Central memory CD4-positive, alpha-beta T cell (primary cell): ENCODE results near the gene MAGI1.
"Not testable (repeated sequence)": the region's sequence is repeated elsewhere in the genome, so short reads cannot be mapped to it uniquely, and the experiment has no call there.

Experiments
- DNase-seq: peaks from one replicate; pipeline ENCODE4 v3.0.0; 2022

Gene MAGI1

DNA sequence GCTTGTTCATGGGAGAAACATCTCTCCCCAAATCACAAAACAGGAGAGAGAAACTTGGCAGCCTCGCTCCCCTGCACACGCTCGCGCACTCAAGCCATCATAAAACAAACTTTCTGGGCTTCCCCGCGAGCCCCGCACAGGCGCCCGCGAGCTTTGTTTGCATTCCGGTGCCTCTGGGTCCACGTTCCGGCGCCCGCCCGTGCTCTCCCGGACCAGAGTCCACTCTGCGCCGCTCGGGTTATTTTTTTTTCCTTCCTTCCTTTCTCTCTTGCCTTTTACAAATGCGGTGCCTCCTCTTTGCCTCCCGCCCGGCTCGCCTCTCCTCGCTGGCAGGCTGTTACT, 363 bp downstream of the MAGI1 start:
- no peak for DNase-seq

DNA sequence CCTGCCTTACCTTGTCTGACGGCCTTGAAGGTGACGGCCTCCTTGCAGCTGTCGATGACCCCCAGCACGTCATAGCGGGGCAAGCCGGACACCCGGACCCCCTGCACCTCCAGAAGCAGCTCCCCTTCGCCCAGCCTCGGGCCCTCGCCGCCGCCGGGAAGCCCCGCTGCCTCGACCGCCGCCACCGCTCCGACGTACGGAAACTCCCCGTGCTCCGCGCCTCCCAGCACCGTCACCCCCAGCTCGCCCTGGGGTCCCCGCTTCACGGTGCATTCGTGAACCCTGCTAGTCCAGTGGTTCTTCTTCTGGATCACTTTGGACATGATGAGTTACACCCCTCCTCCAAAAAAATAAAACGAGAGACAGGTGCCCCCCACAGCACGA, 740 bp downstream of the MAGI1 start:
- DNase-seq: no peak

DNA sequence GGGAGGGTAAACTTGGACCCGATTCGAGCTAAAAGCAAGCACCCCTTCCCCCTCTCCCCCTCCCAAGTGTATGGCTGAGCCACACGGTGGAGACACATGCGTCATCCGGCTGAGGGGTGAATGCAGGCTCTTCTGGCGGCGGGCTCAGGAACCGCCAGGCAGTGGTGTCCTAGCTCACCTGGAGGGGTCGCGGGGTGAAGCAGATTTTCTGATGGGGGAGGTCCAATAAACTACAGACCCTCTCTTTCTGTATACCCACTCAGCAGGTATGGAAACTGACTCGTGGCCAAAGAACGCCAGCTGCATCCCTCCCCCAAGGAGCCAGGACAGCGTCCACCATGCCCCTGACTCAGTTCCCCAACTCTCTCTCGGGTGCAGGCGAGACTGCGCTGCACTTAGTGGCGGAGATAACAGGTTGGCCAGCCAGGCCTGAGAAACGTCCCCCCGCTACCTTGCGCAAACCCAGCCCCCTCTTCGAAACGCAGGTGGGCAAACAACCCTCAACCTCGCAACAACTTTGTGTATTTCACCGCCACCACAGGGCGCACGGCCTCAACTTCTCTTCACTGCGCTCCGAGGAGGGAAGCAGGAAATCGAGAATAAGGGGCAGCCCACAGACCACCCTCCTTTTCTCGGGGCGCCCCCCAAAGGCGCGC, 1.3 kb downstream of the MAGI1 start:
- DNase-seq: no peak

DNA sequence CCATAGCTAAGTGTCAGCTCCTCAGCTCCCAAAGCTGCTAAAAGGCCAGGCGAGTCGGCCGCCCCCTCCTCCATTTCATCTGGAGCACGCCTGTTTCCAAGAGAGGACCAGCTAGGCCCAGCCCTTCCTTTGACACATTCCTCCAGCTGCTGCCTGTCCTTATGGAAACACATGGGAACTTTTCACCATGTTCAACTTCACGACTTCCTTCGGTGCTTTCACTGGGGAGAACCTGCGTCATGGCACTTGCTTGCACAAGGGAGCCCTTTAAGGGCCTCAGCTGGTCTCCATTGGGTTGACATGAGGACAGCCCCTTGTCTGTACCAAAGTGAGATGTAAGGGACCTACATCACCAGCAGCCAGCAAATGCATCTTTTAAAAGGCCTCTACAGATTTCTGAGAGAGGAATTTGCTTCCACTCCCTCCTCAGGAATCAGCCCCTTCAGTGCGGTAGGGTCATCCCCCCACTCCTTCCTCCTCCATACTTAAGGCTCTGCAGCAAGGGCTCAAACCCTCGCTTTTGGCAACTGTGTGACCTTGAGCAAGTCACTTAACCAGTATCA, 2.1 kb downstream of the MAGI1 start:
- no peak for DNase-seq

DNA sequence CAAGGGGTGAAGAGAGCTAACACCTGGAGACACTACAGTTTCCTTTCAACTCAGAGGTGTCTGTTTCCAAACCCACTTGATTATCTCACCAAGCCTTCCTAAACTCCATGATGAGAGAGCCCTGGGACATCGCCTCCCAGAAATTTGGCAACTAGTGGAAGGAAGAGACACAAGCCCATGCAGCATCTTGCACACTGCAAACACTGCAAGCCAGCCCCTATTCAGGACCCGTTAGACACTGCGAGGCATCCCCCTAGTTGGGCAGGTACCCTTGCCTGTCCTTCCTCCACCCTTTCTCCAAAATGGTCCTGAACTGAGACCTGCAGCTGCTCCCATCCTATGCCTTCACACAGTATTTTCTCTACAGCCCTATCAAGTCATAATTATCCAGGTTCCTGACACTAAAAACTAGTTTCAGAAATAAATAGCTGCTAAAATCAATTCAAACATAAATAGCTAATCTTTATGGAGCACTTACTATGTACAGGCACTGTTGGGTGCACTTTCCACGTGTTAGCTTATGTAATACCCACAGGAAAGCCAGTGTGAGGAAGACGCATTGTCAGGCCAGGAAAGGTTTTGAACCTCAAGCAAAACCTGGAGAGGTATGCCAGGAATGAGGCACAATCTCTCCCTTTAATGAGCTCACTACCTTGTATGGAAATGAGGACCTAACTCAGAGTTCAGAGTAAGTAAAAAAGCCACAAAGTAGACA, 2.8 kb downstream of the MAGI1 start:
- DNase-seq: no peak

DNA sequence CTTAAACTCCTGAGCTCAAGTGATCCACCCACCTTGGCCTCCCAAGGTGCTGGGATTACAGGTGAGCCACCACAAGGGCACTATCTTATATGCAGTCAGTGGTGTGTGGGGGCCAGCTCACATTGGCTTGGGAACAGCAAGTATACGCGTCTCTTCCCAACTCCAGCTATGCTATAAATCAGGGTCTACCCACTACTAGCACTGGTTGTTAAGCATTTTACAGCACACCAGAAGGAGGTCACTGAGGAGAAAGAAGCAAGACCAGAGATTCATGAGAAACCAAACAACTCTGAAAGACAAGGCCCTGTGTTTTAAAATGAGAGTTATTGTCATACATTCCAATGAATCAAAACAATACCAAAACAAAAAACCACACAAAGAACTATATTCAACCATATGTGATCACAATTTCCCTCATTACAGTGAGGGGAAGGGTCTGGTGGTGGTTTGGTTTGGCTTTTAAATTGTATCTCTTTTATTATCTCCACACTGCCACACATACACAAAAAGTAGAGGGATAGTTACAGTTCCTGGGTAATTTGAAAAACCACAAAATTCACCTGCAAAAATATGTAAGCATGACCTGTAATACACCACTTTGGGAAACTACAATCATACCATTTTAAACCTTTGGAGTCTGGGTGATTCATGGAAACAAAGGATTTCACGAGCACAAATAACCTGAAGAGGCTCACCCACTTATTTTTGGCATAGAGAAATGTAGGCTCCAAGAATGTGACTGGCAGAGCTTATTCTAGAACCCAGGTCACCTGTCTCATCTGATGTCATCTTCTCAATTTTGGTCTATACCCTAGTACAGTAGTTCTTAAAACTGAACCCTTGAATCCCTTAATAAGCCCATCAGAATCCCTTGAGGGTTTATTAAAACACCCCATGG, 5.2 kb downstream of the MAGI1 start:
- no peak for DNase-seq

DNA sequence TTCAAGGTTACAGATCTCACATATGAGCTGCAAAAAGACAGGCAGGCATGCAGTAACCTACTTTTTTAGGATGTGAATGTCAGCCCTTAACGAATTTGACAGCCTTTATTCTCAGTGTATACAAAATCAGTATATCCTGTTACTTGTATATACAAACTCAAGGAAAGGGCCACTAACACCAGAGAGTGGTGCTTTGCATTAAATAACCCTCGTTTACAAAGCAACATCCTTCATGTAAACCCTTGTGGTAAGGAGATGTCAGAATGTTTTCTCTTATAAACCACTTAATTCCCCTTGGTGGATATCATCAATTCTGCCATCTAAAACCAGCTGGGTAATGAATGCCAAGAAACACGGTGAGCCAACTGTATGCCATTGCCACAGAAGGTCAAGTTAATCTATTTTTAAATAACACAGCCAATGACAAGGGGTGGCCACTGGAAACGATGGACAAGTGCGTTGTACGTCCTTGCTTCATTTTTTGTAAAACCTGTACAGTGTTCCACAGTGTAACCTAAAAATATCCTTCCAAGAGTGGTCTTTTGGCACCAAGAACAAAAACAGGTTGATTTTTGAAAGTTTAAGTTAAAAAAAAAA, 7.5 kb downstream of the MAGI1 start:
- no peak for DNase-seq

DNA sequence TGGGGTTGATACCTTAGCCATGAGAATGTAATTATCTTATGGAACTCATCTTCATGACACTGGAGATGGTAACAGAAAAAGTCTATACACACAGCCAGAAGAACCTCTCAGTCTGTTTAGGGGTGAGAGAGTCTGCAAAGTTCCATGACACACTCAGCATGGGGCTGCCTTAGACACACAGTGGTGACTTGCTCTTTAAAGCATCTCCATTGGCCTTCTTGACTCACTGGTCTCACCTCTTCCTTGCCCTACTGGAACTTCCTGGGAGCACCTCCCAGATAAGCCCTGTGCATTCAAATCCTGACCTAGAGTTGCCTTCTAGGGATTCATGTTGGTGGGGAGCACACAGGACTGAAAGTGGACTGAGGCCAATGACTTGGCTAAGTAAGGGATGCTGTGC, 9.3 kb downstream of the MAGI1 start:
- DNase-seq: no peak

DNA sequence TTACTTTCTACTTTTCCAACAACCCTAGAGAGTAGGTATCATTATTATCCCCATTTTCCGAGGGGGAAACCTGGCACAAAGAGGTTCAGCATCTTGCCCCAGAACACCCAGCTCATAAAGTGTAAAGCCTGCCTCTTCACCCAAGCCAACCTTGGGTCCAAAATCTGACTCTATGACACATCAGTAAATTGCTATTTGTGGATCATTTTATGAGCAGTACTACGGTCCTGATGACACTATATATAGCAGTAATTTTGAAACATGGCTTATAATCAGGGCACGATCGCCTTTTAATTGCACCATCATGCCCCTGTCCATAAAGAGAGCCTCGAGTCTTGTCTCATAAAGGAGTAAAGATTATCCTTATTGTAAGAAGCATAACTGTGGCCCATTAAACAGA, 9.7 kb downstream of the MAGI1 start:
- DNase-seq: no peak

DNA sequence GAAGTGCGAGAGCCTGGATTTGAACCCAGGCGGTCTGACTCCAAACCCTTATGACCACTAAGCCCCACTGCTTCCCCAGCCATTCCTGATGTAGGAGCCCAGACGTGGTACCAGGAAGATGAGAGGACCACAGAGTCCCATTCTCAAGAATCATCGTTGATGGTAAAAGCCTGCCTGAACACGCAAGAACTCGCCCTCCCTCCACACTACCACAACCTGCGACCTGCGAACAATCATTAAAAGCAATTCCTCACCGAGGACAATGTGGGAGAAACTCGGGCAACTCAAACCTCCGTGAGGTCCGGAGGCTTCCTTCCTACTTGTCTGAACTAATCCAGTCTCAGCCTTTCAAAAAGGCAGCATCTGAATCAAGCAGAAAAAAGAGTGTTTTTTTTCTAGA, 10.3 kb downstream of the MAGI1 start:
- no peak for DNase-seq

DNA sequence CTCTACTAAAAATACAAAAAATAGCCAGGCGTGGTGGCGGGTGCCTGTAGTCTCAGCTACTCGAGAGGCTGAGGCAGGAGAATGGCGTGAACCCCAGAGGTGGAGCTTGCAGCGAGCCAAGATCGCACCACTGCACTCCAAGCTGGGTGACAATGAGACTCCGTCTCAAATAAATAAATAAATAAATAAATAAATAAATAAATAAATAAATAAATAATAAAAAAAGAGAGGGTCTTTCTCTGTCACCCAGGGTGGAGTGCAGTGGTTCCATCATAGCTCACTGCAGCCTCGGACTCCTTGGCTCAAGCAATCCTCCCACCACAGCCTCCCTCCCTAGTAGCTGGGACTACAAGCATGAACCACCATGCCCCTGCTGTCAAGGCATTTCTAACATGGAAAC, 11.6 kb downstream of the MAGI1 start:
- not testable (repeated sequence) for DNase-seq

DNA sequence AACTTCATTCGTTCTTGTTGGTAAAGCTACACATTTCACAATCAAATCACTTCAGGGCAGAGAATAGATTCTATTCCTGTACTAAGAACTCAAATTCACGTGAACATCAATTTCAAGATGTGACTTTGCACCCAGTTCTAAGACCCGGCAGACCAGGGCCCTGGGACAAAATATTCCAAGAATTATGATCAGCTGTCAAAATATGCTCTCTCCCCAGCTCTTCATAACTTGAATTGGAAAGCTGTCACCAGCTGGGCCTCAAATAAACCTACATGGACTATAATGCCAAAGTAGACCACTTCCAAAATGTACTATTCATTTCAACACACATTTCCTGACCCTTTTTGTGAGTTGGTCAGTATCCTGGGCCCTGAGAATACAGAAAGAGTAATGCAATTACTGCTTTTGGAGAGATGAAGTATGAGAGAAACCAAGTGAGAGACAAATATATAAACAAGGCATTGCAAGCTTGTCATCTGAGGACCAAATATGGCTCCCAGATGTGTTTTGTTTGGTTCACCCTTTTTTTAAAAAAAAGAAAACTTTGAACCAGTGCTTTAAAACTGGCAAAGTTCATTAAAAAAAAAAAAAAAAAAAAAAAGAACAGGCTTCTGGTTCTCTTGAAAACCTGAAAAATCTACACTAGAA, 14.9 kb downstream of the MAGI1 start:
- no peak for DNase-seq

DNA sequence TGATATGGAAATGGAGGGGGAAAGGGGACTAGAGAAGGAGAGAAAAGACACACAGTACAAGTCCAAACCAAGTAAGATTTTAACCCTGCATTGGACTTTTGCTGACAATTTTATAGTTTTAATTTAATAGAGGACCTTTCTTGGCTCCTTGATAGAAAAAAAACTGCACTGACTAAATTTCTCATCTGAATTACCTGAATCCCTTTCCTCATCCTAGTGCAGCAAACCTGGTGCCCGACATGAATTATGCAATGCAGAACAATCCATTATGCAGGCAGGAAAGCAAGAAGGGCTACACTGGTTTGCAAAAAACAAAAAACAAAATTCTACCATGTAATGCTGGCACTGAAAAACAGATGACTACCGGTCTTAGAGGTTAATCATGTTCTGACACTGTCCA, 15.5 kb downstream of the MAGI1 start:
- DNase-seq: no peak

DNA sequence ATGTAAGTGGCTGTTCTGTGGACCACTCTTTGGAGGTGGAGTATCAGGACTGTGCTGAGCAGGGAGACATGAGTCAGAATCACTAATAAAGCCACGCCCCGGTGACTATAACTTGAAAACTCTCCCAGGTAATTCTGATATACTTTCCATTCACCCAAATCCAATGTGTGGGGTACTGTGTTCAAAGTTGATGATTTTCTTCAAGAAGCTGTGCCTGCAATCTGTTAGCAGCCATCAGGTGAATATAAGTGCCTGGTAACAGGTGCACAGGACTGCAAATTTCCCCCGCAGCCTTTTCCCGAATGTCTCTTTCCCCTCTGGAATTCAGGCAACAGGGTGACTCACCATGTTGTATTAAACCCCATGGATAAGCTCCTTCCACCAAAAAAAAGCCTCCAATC, 17.0 kb downstream of the MAGI1 start:
- DNase-seq: no peak

DNA sequence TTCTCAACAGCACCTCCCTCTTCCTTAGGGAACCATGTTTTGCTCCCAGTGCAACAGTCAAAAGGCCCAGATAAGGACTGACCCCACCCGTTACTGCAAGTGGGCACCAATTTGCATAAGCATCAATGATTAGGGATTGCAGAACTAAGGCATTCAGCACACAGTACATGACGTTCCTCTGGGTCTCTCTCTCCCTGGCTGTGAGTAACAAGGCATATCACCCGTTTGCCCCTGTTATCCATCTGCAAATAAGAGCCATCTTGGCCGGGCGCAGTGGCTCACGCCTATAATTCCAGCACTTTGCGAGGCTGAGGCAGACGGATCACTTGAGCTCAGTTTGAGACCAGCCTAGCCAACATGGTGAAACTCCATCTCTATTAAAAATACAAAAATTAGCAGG, 18.8 kb downstream of the MAGI1 start:
- DNase-seq: no peak

DNA sequence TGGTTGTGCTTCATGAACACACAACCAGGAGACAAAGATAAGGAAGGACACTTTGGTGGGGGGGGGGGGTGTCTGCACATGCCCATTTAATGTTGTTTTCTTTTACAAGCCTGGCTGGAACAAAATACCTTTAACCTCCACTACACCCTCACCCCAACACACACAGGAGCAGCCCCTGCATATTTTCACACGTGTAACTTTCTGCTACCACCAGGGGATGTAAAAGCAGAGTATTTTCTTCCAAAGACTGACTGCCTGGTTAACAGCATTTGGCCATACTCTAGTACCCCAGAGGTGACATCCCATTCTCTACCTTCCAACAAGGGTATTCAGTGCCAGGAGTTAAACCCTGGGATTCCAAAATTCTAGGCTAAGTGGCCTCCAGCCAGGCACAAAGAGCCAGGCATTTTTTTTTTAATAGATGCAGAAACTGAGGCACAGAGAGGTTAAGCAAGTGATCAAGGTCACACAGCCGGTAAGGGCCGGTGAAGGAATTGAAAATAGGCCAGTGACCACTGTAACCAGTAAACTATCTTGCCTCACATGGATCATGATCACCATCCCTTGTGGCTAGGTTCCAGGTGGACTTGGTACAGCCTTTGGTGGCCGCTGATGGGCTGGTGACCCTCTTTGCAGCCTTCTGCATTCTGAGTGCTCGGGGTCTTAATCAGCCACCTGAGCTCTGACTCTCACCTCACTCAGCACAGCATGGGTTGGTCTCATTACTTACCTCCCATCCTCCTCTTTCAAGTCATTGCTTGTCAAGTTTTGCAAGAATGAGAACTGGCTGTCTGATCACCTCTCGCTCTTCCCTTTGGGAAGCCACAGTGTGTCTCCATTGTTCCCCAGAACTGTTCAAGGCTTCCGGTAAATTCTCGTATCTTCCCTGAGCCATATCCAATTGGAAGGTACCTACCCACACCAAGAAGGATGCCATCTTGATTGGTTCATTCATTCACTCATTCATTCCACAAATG, 20.4 kb downstream of the MAGI1 start:
- DNase-seq: no peak

DNA sequence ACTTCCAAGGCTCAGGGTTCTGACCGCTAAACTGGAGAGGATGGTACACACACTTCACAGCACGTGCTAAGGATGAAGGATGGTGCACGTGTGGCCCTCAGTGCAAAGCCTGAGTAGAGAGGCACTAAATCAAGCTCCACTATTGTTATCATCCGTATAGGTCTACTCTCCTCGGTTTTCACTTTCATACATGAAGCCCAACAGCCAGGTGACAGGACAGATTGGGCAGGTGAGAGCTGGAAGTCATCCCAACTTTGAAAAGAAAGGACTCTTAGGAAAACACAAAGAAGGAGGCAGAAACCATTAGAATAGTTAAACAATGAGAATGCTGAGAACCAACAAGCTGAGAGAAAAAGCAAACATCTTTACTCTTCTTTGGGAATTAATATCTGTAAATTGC, 21.1 kb downstream of the MAGI1 start:
- no peak for DNase-seq

DNA sequence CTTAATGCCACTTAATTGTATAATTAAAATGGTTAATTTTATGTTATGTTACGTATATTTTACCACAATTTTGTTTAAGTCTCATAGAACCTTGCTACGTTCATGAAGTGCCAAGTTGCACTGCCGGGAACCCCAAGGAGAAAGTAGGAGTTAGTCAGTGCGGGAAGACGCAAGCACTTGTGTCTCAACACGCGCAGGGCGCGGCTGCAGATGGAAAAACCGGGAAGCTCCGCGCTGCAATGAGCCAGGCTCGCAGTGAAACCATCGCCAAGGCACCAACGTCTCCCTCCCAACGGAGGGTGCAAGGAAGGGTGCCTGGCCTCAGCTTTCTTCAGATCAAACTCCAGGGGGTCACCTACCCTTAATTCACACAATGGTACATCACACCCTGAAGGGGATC, 21.6 kb downstream of the MAGI1 start:
- DNase-seq: no peak

DNA sequence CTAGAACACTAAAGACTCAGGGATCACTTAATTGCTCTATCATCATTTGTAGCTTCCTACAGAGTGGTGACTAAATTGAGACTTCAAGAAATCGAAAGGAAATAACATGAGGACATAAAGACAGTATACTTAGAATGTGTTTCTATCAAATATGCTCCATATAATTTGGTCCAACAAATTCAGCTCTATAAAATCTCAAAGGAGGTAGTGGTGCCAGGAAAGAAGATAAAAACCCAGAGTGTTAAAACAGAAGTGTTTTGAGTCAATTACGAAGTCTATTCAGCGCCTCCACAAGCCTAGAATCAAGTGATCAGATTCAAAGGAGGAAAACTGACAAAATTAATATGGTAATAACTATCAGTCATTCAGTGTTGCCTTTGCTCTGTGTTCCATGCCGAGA, 22.9 kb downstream of the MAGI1 start:
- no peak for DNase-seq

DNA sequence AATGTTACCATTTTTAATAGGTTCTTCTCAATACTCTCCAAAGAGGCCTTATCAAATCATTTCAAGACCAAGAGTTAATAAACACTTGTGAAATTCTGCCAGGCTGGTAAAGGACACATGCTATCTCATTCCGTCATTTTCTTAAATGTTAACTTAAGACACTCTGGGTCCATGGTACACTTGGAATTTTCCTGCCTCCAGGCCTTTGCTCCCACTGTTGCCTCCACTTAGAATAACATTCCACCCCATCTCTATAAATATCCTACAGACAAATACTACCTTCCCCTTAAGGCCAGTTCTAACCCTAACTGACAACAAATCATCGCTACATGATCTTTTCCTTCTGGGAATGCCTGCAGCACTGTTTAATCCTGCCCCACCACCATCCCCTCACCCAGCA, 24.1 kb downstream of the MAGI1 start:
- DNase-seq: no peak

DNA sequence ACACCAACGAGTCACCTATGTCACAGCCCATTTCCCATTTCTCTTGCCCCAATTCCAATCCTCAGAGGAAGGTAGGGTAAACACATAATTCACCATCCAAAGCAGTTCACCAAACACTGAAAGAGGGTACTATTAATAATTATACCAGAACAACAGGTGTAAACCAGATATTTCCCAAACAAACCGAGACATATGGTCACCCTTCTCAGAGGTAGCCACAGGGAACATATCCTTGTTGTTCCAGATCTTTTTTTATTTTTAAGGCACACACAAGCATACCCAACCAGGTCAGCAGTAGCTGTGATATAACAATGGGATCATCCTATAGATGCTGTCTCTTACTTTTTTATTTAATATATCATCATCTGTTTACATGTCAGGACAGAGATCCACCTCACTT, 24.7 kb downstream of the MAGI1 start:
- DNase-seq: no peak

DNA sequence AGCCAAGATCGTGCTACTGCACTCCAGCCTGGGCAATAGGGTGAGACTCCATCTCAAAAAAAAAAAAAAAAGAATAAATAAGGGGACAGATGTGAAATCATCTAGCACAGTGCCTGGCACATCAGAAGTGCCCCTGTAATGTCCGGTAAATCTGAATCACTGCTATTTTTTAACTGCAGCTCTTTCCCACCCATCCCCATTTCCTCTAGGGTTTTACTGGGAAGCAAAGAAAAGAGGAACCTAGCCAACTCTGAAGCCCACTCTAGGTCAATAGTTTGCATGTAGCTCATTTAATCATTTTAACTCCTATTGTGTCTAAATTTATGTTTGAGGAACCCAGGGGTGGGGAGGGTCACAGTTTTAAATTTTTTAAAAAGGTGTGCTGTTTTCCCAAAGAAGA, 26.0 kb downstream of the MAGI1 start:
- no peak for DNase-seq
